ENCODE results near the gene CFAP46.
A peak's percentile ranks its signal among the peaks of the same experiment; 100 is the strongest.
"Not testable (repeated sequence)": the region's sequence is repeated elsewhere in the genome, so short reads cannot be mapped to it uniquely, and the experiment has no call there.

Gene CFAP46

DNA sequence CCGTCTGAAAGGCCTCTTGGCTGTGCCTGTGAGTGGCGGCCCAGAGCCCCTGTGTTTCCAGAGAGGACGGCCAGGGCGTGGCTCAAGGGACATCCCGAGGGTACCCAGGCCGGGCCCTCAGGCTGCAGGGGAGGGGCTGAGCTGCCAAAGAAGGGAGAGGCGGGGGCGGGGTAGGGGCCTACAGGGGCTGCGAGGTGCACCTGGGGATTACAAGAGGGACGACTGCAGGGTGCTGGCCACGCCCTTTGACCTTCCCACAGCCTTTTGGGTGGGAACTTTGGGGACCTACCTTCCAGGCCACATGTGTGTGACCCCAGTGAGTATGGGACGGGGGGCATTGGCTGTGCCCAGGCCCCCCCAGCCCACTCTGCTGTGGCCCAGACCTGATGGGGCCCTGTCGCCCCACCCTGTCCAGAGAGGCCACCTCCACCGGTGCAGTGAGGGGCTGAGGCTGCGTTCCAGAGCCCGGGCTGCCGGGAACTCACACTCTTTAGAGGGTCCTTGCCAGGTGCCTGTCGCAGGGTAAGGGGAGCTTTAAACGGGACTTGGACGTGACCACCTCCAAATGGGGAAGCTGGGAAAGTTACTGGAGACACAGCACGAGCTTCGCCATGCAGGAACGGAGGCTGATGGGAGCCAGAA is 137.5 kb downstream of the CFAP46 start:
- DNase-seq (ENCODE audit: low read depth) = no peak

DNA sequence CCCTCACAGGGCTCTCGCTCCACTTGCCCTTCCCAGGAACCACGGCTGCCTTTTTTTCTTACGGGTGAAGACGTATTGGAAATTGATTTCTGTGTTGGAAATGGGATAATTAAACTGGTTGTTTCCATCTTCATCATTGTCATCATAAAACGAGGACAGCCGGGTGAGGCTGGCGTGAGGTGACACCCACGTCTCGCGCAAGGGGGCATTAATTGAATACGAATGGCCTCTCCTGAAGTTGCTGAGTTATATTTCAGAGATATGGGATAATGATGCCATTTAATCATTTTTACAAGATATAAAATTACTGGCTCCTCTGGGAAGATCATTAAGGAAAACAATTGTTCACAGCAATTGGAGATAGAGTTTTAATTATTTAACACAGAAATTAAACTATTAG is 138.1 kb downstream of the CFAP46 start:
- no peak for DNase-seq (ENCODE audit: low read depth)

GRCh38 chr10:132803416-132804210 is 138.8 kb downstream of the CFAP46 start:
- no peak for DNase-seq (ENCODE audit: low read depth)

DNA sequence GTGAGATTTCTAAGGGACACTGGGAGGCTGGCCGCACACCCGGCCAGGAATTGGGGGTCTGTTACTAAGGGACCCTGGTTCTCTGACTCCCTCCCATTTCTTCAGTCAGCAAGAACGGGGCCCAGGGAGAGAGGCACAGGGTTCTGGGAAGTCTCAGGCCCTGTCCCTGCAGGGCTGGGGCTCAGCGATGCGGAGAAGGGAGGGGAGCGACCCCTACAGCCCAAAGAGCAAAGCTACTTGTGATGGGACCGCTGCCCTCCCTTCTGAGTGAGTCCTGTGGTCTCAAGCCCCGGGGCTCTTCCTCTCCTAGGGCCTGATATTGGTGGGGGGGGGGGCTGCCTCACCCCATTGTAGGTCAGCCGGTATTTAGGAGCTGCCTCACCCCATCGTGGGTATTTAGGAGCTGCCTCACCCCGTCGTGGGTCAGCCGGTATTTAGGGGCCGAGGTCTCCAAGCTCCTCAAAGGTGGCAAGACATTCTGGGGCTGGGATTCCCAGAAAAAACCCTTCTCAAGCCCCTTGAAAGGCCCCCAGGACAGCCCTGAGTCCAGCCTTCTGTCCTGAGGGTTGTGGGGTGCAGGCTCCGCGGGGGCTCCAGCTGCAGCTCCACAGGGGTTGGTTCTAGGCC is 139.6 kb downstream of the CFAP46 start:
- no peak for DNase-seq (ENCODE audit: low read depth)

DNA sequence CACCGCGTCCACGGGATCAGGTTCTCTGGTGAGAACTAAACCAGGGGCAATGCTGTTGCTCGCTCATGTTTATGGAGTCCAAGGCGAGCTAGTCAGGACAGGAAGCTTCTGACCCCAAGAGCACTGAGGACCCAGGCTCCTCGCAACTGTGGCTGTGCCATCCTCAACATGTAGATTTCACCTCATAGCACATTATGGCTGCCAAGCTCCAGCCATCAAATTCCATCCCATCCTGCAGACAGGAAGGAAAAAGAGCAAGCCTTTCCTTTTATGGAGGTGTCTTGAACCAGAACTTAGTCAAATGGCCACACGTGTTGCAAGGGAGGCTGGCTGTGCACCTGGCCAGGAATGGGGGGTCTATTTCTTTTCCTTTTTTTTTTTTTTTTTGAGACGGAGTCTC is 140.3 kb downstream of the CFAP46 start:
- DNase-seq (ENCODE audit: low read depth) = no peak

GRCh38 chr10:132799865-132800264 is 142.5 kb downstream of the CFAP46 start:
- no peak for DNase-seq (ENCODE audit: low read depth)

DNA sequence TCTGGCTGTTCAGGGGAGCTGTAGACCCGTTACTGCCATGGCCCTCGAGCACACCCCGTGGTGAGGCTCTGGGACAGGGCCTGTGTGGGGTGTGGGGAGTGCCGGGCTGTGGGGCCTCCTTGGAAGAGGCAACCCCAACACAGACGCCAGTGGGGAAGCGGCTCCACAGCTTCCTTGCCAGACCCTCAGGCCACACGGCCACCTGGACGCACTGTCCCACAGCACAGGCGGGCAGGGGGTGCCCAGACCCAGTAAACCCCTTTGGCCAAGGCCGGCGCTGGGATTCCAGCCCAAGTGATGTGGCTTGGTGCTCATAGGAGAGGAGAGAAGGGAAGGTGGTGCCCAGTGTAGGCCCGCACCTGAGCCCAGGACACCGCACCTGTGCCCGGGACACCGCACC is 143.5 kb downstream of the CFAP46 start:
- DNase-seq (ENCODE audit: low read depth) = no peak

- no peak for DNase-seq (ENCODE audit: low read depth)
Measured at GRCh38 chr10:132798403-132798802, 144.0 kb downstream of the CFAP46 start.

DNA sequence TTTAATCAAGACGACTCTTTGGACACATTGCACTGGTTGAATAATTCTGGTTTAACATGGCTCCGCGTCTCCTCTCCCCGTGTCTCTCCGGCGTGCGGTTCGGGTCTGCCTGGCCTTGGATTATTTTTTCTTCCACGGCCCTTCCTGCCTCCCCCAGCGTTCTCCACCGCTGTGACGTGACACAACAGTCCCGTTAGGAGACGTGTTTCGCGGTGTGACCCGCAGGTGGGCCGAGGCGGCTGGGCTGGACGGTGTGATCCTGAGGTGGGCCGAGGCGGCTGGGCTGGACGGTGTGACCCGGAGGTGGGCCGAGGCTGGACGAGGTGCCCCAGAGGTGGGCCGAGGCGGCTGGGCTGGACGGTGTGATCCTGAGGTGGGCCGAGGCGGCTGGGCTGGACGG is 144.4 kb downstream of the CFAP46 start:
- DNase-seq (ENCODE audit: low read depth) = not testable (repeated sequence)

GRCh38 chr10:132796846-132797245 is 145.5 kb downstream of the CFAP46 start:
- no peak for DNase-seq (ENCODE audit: low read depth)

DNA sequence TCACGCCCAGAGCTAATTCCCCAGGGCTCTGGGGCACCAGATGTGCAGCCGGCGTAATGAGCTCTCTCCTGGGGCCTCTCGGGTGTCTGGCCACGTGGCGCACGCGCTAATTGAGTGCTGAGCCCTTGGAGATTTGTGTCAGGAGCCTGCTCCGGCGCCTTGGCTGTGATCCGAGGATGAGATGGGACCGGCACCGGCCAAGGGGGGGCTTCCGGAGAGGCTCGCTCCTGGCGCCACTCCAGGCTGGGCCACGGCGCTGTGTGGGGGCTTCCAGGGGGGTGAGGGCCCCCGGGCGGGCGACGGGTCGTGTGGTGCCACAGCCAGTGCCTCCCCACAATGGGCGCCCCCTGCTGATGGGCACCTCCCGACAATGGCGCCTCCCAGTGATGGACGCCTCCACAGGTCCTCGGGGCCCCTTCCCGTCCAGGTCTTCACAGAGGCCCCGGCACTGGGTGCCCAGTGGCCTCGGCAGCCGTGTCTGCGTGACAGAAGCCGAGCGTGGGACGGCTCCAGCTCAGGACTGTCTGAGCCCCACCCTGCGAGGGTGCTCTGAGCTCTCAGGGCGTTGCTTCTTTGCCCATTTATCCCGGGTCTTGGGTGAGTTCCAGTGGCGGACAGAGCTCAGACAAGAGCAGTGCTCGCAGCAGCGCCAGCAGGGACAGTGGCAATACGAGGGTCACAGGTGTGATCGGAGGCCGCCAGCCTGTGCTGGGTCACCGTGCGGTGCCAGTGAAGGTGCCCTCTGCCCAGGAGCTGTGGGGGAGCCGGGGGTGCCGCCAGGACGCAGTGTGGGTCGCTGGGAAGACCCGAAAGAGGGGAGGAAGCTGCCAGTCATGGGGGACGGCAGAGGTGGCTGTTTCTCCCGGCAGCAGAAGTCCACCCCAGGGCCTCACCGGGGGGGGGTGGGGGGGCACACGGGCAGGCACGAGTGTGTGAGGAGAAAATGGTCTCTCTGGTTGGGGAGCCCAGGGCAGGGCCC is 148.2 kb downstream of the CFAP46 start:
- no peak for DNase-seq (ENCODE audit: low read depth)

DNA sequence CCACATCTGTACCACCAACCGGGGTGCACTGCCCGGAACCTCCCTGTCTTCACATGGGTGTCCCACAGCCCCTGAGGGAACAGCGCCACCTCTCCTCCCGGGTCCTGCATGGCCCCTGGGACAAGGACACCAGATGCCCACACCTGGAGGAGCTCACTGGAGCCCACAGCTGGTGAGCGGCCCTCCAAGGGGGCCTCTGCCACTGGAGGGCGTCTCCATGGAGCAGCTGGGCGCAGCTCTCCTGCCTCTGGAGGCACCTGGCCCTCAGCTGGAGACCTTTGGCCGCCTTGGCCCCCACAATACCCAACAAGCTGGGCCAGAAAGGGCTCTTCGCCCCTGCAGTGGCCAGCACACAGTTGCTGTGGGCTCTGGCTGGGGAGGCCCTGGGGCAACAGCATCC is 149.2 kb downstream of the CFAP46 start:
- DNase-seq (ENCODE audit: low read depth) = no peak

DNA sequence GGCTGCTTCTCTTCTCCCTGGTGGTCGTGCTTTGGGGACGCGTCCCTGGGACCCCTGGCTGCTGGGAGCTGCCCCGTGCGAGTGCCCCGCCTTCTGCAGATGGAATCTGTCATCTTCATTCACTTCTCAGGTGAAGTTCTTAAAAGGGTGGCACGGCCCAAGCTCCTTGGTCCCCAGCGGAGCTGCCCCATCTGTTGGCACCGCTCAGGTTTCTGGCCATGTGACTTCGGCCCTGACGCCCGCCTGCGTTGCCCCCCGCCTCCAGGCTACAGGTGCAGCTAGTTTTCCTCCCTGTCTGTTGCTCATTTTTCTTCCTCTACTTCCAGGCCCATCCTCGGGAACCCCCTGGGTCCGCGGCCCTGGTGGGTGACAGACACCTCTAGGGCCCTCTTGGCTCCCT is 149.6 kb downstream of the CFAP46 start:
- no peak for DNase-seq (ENCODE audit: low read depth)

DNA sequence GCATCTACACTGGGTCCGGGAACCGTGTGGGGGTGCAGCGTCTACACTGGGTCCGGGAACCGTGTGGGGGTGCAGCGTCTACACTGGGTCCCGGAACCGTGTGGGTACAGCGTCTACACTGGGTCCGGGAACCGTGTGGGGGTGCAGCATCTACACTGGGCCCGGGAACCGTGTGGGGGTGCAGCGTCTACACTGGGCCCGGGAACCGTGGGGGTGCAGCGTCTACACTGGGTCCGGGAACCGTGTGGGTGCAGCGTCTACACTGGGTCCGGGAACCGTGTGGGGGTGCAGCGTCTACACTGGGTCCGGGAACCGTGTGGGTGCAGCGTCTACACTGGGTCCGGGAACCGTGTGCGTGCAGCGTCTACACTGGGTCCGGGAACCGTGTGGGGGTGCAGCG is 150.3 kb downstream of the CFAP46 start:
- DNase-seq (ENCODE audit: low read depth) = not testable (repeated sequence)

DNA sequence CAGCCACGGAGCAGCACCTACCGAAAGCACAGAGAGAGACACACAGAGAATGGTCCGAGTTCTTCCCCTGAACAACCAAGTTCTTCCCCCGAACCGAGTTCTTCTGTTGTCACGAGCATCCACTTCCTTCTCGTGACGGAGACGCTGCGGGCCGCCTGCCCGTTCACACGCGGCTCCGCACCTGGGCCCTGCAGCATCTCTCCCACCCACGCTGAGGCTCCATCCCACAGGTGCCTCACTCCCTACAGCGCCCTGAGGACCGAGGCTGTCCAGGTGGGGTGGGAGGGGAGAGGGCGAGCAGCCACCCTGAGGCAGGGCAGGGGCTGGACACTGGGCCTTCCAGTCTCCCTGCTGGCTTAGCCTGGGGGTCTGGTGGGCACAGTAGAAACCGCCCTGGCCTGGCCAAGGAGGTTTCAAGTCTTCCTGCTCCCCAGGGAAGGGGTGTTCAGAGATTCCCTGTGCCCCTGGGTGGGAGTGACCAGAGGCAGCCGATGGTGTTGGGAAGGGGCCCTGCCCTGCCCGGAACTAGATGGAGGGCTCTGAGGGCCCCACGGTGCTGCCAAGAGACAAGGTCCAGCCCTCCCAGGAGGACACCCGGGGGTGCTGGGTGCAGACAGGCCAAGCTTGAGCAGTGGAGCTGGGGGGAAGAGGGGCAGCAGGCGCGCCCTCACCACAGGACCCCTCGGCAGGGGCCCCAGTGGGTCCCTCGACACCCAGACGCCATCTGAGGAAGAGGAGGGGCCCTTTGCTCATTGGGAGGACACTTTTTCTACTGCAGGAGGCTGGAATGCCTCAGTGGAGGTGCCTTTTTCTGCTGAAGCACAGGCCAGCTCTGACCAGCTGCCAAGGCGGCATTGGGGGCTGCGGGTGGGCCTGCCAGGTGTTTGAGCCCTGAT is 151.2 kb downstream of the CFAP46 start:
- DNase-seq (ENCODE audit: low read depth) = no peak

- DNase-seq (ENCODE audit: low read depth) = no peak
Measured at GRCh38 chr10:132790470-132790869, 151.9 kb downstream of the CFAP46 start.

DNA sequence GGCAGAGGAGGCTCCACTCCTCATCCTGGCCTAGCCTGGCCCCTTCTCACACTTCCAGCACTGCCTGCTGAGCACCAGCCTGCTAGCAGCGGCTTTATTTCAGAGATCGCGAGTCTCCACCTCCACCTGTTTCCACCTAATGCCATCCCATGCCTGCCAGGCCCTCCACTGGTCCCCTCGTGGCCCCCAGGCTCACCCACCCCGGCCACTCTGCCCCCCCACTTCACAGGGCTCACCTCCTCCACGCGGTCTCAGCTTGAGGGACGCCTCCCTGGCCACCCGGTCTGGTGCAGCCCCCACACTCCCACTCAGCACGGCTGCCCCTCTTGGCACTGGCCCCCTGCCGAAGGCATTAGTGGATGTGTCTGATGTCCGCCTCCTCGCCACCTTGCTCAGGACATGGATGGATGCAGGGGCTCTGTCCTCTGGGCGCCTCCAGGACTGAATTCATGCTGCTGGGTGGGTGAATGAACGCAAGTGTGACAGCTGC is 152.7 kb downstream of the CFAP46 start:
- no peak for DNase-seq (ENCODE audit: low read depth)

GRCh38 chr10:132788831-132789219 is 153.5 kb downstream of the CFAP46 start:
- DNase-seq (ENCODE audit: low read depth) = no peak

- DNase-seq (ENCODE audit: low read depth) = peak; percentile 12
Measured at GRCh38 chr10:132788180-132788830, 154.1 kb downstream of the CFAP46 start.

- DNase-seq (ENCODE audit: low read depth) = no peak
Measured at GRCh38 chr10:132787495-132788179, 154.7 kb downstream of the CFAP46 start.

All from fibroblast of gingiva (primary cell).